Osteoblast (primary cell): Measurements from ENCODE around the gene IFNB1. TPM values are rescaled to one million over a fixed set of nuclear protein-coding genes. Genes with fewer than 3 reads are reported as not detected.
A peak's percentile ranks its signal among the peaks of the same experiment; 100 is the strongest.

Source experiments
- DNase-seq: peaks from one replicate; pipeline ENCODE4 v3.0.0; 2011; ENCODE audit warnings: low spot score, mixed read lengths; ENCODE audit not compliant: insufficient read length; ENCODE audit errors: missing footprints
- H2AFZ ChIP-seq: 2 replicates; pipeline ENCODE4 v1.6.0; 2011; ENCODE audit warnings: mild to moderate bottlenecking, low read length
- H3K27ac ChIP-seq: 2 replicates; pipeline ENCODE4 v1.5.1; 2011; ENCODE audit warnings: mild to moderate bottlenecking, low read depth, low read length, moderate library complexity
- H3K27me3 ChIP-seq: 2 replicates; pipeline ENCODE4 v1.6.0; 2012; ENCODE audit warnings: mild to moderate bottlenecking, control low read depth, inconsistent platforms, low read length, moderate library complexity; ENCODE audit not compliant: insufficient read depth
- H3K36me3 ChIP-seq: 2 replicates; pipeline ENCODE4 v1.5.1; 2011; ENCODE audit warnings: mild to moderate bottlenecking, low read length, control low read depth, moderate library complexity; ENCODE audit not compliant: insufficient read depth
- H3K4me1 ChIP-seq: 2 replicates; pipeline ENCODE4 v1.5.1; 2011; ENCODE audit warnings: mild to moderate bottlenecking, low read length, control low read depth, moderate library complexity; ENCODE audit not compliant: insufficient read depth
- H3K4me2 ChIP-seq: 2 replicates; pipeline ENCODE4 v1.6.0; 2011; ENCODE audit warnings: mild to moderate bottlenecking, low read length; ENCODE audit not compliant: insufficient read depth
- H3K4me3 ChIP-seq: fragments of 200-600 bp; sonication (generic); 3 replicates; pipeline ENCODE4 v1.5.1; 2012; ENCODE audit warnings: mild to moderate bottlenecking, low read length, inconsistent platforms; ENCODE audit not compliant: insufficient read depth
- H3K79me2 ChIP-seq: 2 replicates; pipeline ENCODE4 v1.6.0; 2012; ENCODE audit warnings: mild to moderate bottlenecking, low read length, control low read depth, inconsistent platforms; ENCODE audit not compliant: insufficient read depth
- H3K9me3 ChIP-seq: 2 replicates; pipeline ENCODE4 v1.5.1; 2011; ENCODE audit warnings: low read depth, low read length, control low read depth
- H4K20me1 ChIP-seq: 2 replicates; pipeline ENCODE4 v1.6.0; 2012; ENCODE audit warnings: mild to moderate bottlenecking, low read length, control low read depth; ENCODE audit not compliant: insufficient read depth
- CTCF ChIP-seq: IDR thresholded peaks from 2 replicates; pipeline ENCODE4 v1.5.1; 2011; ENCODE audit warnings: mild to moderate bottlenecking, low read depth, low read length, moderate library complexity; ENCODE audit errors: extremely low read depth
- total RNA-seq: library from RNA; depleted of rRNA; stranded (reverse); fragments of >200 nt; gene quantifications from 2 replicates; pipeline ENCODE4 v1.2.3, GENCODE V29; 2012

Gene IFNB1
- total RNA-seq, 1 donor = not detected

GRCh38 chr9:21081999-21082398 is 4.3 kb upstream of the IFNB1 start:
- no peaks in the 10 kb centered on the region for H3K79me2 ChIP-seq
- H3K36me3 ChIP-seq = no peaks in the 10 kb centered on the region
- H2AFZ ChIP-seq = peak overlapping the region; percentile 77
- no peaks in the 10 kb centered on the region for H4K20me1 ChIP-seq
- TF ChIP-seq CTCF = no peak
- no peak overlapping the region for H3K27ac ChIP-seq
- no peak for DNase-seq
- no peaks in the 10 kb centered on the region for H3K4me1 ChIP-seq
- H3K4me3 ChIP-seq = no peak overlapping the region
- peak overlapping the region; percentile 38 for H3K4me2 ChIP-seq
- no peaks in the 10 kb centered on the region for H3K9me3 ChIP-seq
- peaks cover 2% of the 10 kb centered on the region for H3K27me3 ChIP-seq

- Histone ChIP-seq H3K27me3 (peaks cover 2% of the 10 kb centered on the region), H3K4me3 (no peak overlapping the region), H2AFZ (no peak overlapping the region), H3K4me1 (no peaks in the 10 kb centered on the region), H3K36me3 (no peaks in the 10 kb centered on the region), H3K9me3 (no peaks in the 10 kb centered on the region), H4K20me1 (no peaks in the 10 kb centered on the region), H3K4me2 (no peak overlapping the region), H3K27ac (no peak overlapping the region), H3K79me2 (no peaks in the 10 kb centered on the region)
- DNase-seq = no peak
- no peak for TF ChIP-seq CTCF
Measured at GRCh38 chr9:21081451-21081850, 3.7 kb upstream of the IFNB1 start.

GRCh38 chr9:21080793-21081192 is 3.1 kb upstream of the IFNB1 start:
- Histone ChIP-seq H3K79me2 (no peaks in the 10 kb centered on the region), H3K9me3 (no peaks in the 10 kb centered on the region), H3K36me3 (no peaks in the 10 kb centered on the region), H3K27ac (no peak overlapping the region), H3K4me3 (no peak overlapping the region), H2AFZ (no peak overlapping the region), H3K4me2 (no peak overlapping the region), H3K27me3 (peaks cover 2% of the 10 kb centered on the region), H3K4me1 (no peaks in the 10 kb centered on the region), H4K20me1 (no peaks in the 10 kb centered on the region)
- DNase-seq = no peak
- no peak for TF ChIP-seq CTCF

GRCh38 chr9:21078702-21079101 is 960 bp upstream of the IFNB1 start:
- Histone ChIP-seq H3K27ac (no peak overlapping the region), H3K4me1 (no peaks in the 10 kb centered on the region), H3K27me3 (peaks cover 2% of the 10 kb centered on the region), H3K4me2 (no peak overlapping the region), H3K9me3 (no peaks in the 10 kb centered on the region), H3K79me2 (no peaks in the 10 kb centered on the region), H4K20me1 (no peaks in the 10 kb centered on the region), H2AFZ (no peak overlapping the region), H3K36me3 (no peaks in the 10 kb centered on the region), H3K4me3 (no peak overlapping the region)
- peak; percentile 20 for TF ChIP-seq CTCF
- no peak for DNase-seq
